ENCODE measurements around the gene HOXD11. TPM values are rescaled to one million over a fixed set of nuclear protein-coding genes. Genes with fewer than 3 reads are reported as not detected.

HOXD11 gene
- total RNA-seq, 1 donor from 2014 or later: 16.3 TPM

GRCh38 chr2:176096243-176096985 is 10.7 kb upstream of the HOXD11 start:
- TF ChIP-seq, protein P1, sequence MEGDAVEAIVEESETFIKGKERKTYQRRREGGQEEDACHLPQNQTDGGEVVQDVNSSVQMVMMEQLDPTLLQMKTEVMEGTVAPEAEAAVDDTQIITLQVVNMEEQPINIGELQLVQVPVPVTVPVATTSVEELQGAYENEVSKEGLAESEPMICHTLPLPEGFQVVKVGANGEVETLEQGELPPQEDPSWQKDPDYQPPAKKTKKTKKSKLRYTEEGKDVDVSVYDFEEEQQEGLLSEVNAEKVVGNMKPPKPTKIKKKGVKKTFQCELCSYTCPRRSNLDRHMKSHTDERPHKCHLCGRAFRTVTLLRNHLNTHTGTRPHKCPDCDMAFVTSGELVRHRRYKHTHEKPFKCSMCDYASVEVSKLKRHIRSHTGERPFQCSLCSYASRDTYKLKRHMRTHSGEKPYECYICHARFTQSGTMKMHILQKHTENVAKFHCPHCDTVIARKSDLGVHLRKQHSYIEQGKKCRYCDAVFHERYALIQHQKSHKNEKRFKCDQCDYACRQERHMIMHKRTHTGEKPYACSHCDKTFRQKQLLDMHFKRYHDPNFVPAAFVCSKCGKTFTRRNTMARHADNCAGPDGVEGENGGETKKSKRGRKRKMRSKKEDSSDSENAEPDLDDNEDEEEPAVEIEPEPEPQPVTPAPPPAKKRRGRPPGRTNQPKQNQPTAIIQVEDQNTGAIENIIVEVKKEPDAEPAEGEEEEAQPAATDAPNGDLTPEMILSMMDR (IDR thresholded peaks at IDR 0.05; ENCODE audit: insufficient read depth, low read length, poor library complexity, severe bottlenecking): no peak
- H3K27me3 ChIP-seq (ENCODE audit: control insufficient read depth, insufficient read depth, low read length): peaks cover 91% of the 10 kb centered on the region
- no peaks in the 10 kb centered on the region for H3K36me3 ChIP-seq (ENCODE audit: control insufficient read depth, insufficient read depth, low read length)
- no peak overlapping the region for H3K4me3 ChIP-seq (ENCODE audit: low read depth, low read length)
- DNase-seq (ENCODE audit: low read depth): no peak

DNA sequence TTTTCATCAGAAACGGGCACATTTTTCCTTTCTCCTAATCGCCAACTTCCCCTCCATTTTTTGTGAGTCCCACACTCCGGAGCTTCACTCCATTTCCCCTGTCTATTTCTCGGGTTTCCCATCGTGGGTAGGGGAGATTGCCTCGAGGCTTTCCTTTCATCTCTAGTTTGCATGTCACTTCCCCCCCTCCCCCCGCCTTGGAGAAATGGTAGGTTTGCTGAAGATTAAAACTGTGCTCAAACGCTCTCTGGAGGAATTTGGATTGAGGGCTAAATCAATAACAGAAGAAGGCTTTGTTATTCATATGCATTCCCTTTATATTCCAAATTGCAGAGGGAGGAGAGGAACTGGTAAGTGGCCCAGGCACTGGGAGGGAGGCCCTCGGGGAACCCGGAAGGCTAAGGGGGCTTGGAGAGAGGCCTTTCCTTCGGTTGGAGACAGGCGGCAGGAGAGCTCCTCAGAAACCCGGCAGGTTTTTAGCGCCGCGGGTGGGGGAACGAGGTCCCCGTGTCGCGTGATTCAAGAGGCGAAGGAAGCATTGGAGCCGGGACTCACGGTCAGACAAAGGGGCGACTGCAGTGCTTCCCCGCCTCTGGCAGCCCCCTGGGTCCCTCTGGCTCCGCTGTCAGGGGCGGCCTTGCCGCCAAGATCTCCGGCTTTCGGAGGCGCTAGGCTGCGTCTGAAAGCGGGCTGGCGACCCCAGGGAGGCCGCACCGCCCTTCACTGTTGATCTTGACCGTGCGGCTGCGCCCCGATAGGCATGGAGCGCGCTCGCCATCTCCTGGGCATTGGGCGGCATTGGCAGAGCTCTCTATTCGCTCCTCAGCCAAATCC is 9.9 kb upstream of the HOXD11 start:
- H3K27me3 ChIP-seq (ENCODE audit: control insufficient read depth, insufficient read depth, low read length): peaks cover 89% of the 10 kb centered on the region

DNA sequence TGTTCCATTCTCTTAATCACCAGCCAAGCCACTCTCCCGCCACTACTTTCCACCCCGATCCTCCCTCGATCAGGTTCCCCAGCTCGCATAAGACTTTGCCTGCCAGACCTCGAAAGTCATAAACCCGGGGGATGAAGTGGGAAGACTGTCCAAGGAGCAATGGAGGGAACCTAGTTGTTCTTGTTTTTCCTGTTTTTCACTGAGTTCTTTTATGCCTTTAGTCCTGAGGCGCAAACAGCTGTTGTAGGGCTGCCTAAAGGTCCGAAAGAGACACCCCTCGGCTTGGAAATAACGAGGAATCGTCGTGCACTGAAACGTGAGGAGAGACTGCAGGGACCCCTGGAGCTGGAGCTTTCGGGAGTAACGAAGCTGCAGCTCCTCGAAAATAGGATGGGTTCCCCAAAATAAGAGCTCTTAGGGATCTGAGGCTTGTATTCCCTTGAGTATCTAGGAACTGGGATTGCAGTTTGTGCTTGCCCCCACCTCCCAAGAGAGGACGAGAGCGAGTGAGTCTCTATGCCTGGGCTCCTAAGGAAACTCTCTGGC is 9.2 kb upstream of the HOXD11 start:
- peaks cover 82% of the 10 kb centered on the region for H3K27me3 ChIP-seq (ENCODE audit: control insufficient read depth, insufficient read depth, low read length)
- TF ChIP-seq, protein P1 (IDR thresholded peaks at IDR 0.05; ENCODE audit: insufficient read depth, low read length, poor library complexity, severe bottlenecking): no peak
- no peak overlapping the region for H3K4me3 ChIP-seq (ENCODE audit: low read depth, low read length)
- DNase-seq (ENCODE audit: low read depth): no peak
- H3K36me3 ChIP-seq (ENCODE audit: control insufficient read depth, insufficient read depth, low read length): no peaks in the 10 kb centered on the region

More for the DNA sequence above, 9.9 kb upstream of the HOXD11 start:
- TF ChIP-seq, protein P1 (IDR thresholded peaks at IDR 0.05; ENCODE audit: insufficient read depth, low read length, poor library complexity, severe bottlenecking): peak; percentile 92
- peak overlapping the region; percentile 33 for H3K4me3 ChIP-seq (ENCODE audit: low read depth, low read length)
- H3K36me3 ChIP-seq (ENCODE audit: control insufficient read depth, insufficient read depth, low read length): no peaks in the 10 kb centered on the region
- no peak for DNase-seq (ENCODE audit: low read depth)

DNA sequence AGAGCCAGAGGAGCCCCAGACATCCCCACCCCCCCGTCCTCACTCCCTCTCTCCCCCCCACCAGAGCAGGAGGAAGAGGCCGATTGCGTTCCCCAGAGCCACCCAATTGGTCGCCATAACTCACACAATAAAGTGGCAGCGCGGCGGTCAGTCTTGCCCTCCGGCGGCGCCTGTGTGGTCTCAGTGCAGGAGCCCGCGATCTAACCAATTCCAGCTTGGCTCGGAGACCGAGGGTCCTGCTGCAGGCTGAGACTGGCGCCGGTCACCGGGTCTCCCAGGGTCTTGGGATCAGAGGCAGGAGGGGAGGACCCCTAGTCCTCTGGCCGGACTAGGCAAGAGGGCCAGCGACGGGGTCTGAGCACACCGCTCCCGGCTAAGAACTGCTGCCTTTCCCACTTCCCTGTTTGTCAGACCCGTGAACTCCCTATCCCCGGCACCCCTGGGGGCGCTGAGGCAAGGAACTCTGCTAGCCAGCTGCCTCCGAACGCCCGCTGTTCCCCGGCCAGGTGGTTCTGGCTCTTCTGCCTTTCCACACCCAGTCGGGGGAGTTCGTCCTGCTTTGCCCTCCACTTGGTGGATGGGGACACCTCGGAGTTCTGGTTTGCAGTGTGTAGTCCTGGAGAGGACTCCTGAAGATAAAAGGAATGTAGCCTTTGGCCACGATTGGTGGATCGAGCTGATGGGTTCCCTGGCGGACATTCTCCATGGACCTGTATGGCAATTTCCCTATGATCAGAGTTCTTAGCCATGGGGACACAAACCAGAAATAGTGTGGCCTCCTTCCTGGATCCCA is 8.5 kb upstream of the HOXD11 start:
- H3K36me3 ChIP-seq (ENCODE audit: control insufficient read depth, insufficient read depth, low read length): no peaks in the 10 kb centered on the region
- TF ChIP-seq, protein P1 (IDR thresholded peaks at IDR 0.05; ENCODE audit: insufficient read depth, low read length, poor library complexity, severe bottlenecking): no peak
- no peak for DNase-seq (ENCODE audit: low read depth)
- H3K4me3 ChIP-seq (ENCODE audit: low read depth, low read length): no peak overlapping the region
- peaks cover 76% of the 10 kb centered on the region for H3K27me3 ChIP-seq (ENCODE audit: control insufficient read depth, insufficient read depth, low read length)

- no peak for DNase-seq (ENCODE audit: low read depth)
- H3K36me3 ChIP-seq (ENCODE audit: control insufficient read depth, insufficient read depth, low read length): no peaks in the 10 kb centered on the region
- TF ChIP-seq, protein P1 (IDR thresholded peaks at IDR 0.05; ENCODE audit: insufficient read depth, low read length, poor library complexity, severe bottlenecking): no peak
- peaks cover 69% of the 10 kb centered on the region for H3K27me3 ChIP-seq (ENCODE audit: control insufficient read depth, insufficient read depth, low read length)
- no peak overlapping the region for H3K4me3 ChIP-seq (ENCODE audit: low read depth, low read length)
Measured at GRCh38 chr2:176099159-176099727, 7.8 kb upstream of the HOXD11 start.
